Breast epithelium (tissue), 3 donors: ENCODE results near the gene KRTAP2-2.

Source experiments
- POLR2AphosphoS5 ChIP-seq, 3 donors: sonication (generic); formaldehyde crosslinking; IDR thresholded peaks; one replicate each; pipeline ENCODE4 v1.6.1; 2017; ENCODE audit warnings: antibody characterized with exemption in 3 of 3
- TF ChIP-seq, protein P1 (sequence below), 3 donors: fragments of 450-650 bp; IDR thresholded peaks; one replicate each; pipeline ENCODE4 v1.5.1; 2016 to 2017; ENCODE audit warnings: antibody characterized with exemption in 3 of 3, mild to moderate bottlenecking in 3 of 3, moderate library complexity in 3 of 3

GRCh38 chr17:41065829-41066624, 11.0 kb upstream of the KRTAP2-2 start, which contains the start of gene KRTAP2-4:
- no peak for TF ChIP-seq POLR2AphosphoS5 (IDR thresholded peaks at IDR 0.05)
- TF ChIP-seq, protein P1, sequence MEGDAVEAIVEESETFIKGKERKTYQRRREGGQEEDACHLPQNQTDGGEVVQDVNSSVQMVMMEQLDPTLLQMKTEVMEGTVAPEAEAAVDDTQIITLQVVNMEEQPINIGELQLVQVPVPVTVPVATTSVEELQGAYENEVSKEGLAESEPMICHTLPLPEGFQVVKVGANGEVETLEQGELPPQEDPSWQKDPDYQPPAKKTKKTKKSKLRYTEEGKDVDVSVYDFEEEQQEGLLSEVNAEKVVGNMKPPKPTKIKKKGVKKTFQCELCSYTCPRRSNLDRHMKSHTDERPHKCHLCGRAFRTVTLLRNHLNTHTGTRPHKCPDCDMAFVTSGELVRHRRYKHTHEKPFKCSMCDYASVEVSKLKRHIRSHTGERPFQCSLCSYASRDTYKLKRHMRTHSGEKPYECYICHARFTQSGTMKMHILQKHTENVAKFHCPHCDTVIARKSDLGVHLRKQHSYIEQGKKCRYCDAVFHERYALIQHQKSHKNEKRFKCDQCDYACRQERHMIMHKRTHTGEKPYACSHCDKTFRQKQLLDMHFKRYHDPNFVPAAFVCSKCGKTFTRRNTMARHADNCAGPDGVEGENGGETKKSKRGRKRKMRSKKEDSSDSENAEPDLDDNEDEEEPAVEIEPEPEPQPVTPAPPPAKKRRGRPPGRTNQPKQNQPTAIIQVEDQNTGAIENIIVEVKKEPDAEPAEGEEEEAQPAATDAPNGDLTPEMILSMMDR (IDR thresholded peaks at IDR 0.05): no peak
